Common myeloid progenitor, CD34-positive (primary cell): ENCODE results near the gene CEP290.

Source experiments
- CTCF ChIA-PET: fragments of 350-600 bp; sonication (Branson Sonifier 250); formaldehyde crosslinking; loops from one replicate; lab custom pipeline; 2021; ENCODE audit warnings: antibody characterized with exemption; lab: Charles Lee
- POLR2A ChIA-PET: fragments of 350-600 bp; sonication (Branson Sonifier 250); formaldehyde crosslinking; loops from one replicate; lab custom pipeline; 2021; ENCODE audit warnings: antibody characterized with exemption; lab: Charles Lee
- DNase-seq, 3 donors: peaks; one replicate each; pipeline versions ENCODE4 v3.0.0 to v3.0.0-alpha.2; 2013
- H3K27ac ChIP-seq, 2 experiments: 1 replicate in 1 of 2; 2 replicates in 1 of 2; pipeline ENCODE4 v1.7.0; 2013; ENCODE audit warnings: inconsistent platforms in 2 of 2, low read length in 2 of 2, mild to moderate bottlenecking in 2 of 2, low read depth in 1 of 2, moderate library complexity in 1 of 2; ENCODE audit not compliant: severe bottlenecking in 2 of 2, insufficient read depth in 1 of 2, poor library complexity in 1 of 2
- H3K27me3 ChIP-seq, 5 experiments: replicated peaks in 2 of 5; 1 replicate in 3 of 5; 2 replicates in 2 of 5; pipeline versions ENCODE4 v1.6.1 to v1.7.0; 2013; ENCODE audit warnings: low read length in 4 of 5, mild to moderate bottlenecking in 2 of 5, moderate library complexity in 2 of 5, inconsistent platforms in 1 of 5; ENCODE audit not compliant: insufficient read depth in 5 of 5, control insufficient read depth in 4 of 5
- H3K36me3 ChIP-seq, 4 experiments: 1 replicate in 2 of 4; 2 replicates in 2 of 4; pipeline versions ENCODE4 v1.6.1 to v1.7.0; 2013; ENCODE audit warnings: low read length in 3 of 4, control low read depth in 1 of 4, mild to moderate bottlenecking in 1 of 4; ENCODE audit not compliant: control insufficient read depth in 4 of 4, insufficient read depth in 4 of 4
- H3K4me1 ChIP-seq, 4 experiments: 1 replicate in 3 of 4; 2 replicates in 1 of 4; pipeline versions ENCODE4 v1.6.1 to v1.7.1; 2013; ENCODE audit warnings: low read length in 3 of 4, mild to moderate bottlenecking in 3 of 4, control low read depth in 1 of 4, inconsistent platforms in 1 of 4, moderate library complexity in 1 of 4; ENCODE audit not compliant: control insufficient read depth in 4 of 4, insufficient read depth in 4 of 4; ENCODE audit errors: control extremely low read depth in 1 of 4
- H3K4me3 ChIP-seq, 7 experiments: 1 replicate in 4 of 7; 2 replicates in 3 of 7; pipeline versions ENCODE4 v1.5.1 to v1.7.0; 2013; ENCODE audit warnings: mild to moderate bottlenecking in 7 of 7, low read length in 6 of 7, moderate library complexity in 6 of 7, inconsistent platforms in 2 of 7, low read depth in 2 of 7, control low read depth in 1 of 7; ENCODE audit not compliant: insufficient read depth in 4 of 7, control insufficient read depth in 1 of 7; ENCODE audit errors: extremely low read depth in 1 of 7
- H3K9me3 ChIP-seq, 5 experiments: 1 replicate in 4 of 5; 2 replicates in 1 of 5; pipeline versions ENCODE4 v1.6.1 to v1.7.1; 2013; ENCODE audit warnings: low read length in 4 of 5, mild to moderate bottlenecking in 2 of 5, inconsistent platforms in 1 of 5, low read depth in 1 of 5, moderate library complexity in 1 of 5; ENCODE audit not compliant: control insufficient read depth in 4 of 5, insufficient read depth in 2 of 5; ENCODE audit errors: control extremely low read depth in 1 of 5
- WGBS: methylation state at CpG from one replicate; pipeline ENCODE4 v1.1.5; 2013; ENCODE audit not compliant: insufficient coverage; 5-methylcytosine and 5-hydroxymethylcytosine counted together

CEP290 gene

GRCh38 chr12:88181881-88182280 lies 40.0 kb upstream of the CEP290 start:
- H3K27ac ChIP-seq: no peak overlapping the region
- no peak overlapping the region for H3K4me3 ChIP-seq
- H3K36me3 ChIP-seq: peaks cover 2 to 63% (median 21%) of the 10 kb centered on the region in 4 experiments
- no peaks in the 10 kb centered on the region for H3K4me1 ChIP-seq
- DNase-seq: no peak
- CTCF ChIA-PET: interaction anchor here (0.8 kb wide), 1 partner anchor 9 kb away, joined by 3 read pairs; no protein-coding TSS in a partner anchor
- WGBS: 95% methylated on average over 3 of the region's 3 CpGs
- H3K9me3 ChIP-seq: peaks cover 0 to 7% (median 5%) of the 10 kb centered on the region in 5 experiments
- H3K27me3 ChIP-seq: no peaks in the 10 kb centered on the region
- POLR2A ChIA-PET: no interaction called here

- H3K36me3 ChIP-seq: peaks cover 5 to 71% (median 28%) of the 10 kb centered on the region in 4 experiments
- no peaks in the 10 kb centered on the region for H3K27me3 ChIP-seq
- no peak overlapping the region for H3K4me3 ChIP-seq
- CTCF ChIA-PET: no interaction called here
- no peaks in the 10 kb centered on the region for H3K4me1 ChIP-seq
- DNase-seq: no peak
- H3K27ac ChIP-seq: no peak overlapping the region
- 97% methylated on average over 6 of the region's 6 CpGs for WGBS
- H3K9me3 ChIP-seq: peaks cover 0 to 6% (median 2%) of the 10 kb centered on the region in 5 experiments
- POLR2A ChIA-PET: no interaction called here
Measured at GRCh38 chr12:88179436-88180014, 37.6 kb upstream of the CEP290 start.

GRCh38 chr12:88175544-88175943 lies 33.7 kb upstream of the CEP290 start:
- no peak overlapping the region for H3K4me3 ChIP-seq
- H3K27ac ChIP-seq: no peak overlapping the region
- peaks cover 3 to 43% (median 23%) of the 10 kb centered on the region in 4 experiments for H3K36me3 ChIP-seq
- DNase-seq: no peak
- ChIA-PET POLR2A (no interaction called here), CTCF (interaction anchor here (1.8 kb wide), 1 partner anchor 12 kb away, joined by 4 read pairs; no protein-coding TSS in a partner anchor)
- no peaks in the 10 kb centered on the region for H3K27me3 ChIP-seq
- H3K4me1 ChIP-seq: no peaks in the 10 kb centered on the region
- no peaks in the 10 kb centered on the region for H3K9me3 ChIP-seq
- no CpG with 5 or more reads among the region's 3 CpGs for WGBS

GRCh38 chr12:88172844-88173407 lies 31.0 kb upstream of the CEP290 start:
- no peak for DNase-seq
- H3K27ac ChIP-seq: no peak overlapping the region
- no peak overlapping the region for H3K4me3 ChIP-seq
- ChIA-PET CTCF (interaction anchor here (0.9 kb wide), 1 partner anchor 9 kb away, joined by 3 read pairs; no protein-coding TSS in a partner anchor), POLR2A (no interaction called here)
- no peaks in the 10 kb centered on the region for H3K4me1 ChIP-seq
- no peaks in the 10 kb centered on the region for H3K27me3 ChIP-seq
- H3K36me3 ChIP-seq: peaks cover 3 to 25% (median 20%) of the 10 kb centered on the region in 4 experiments
- no peaks in the 10 kb centered on the region for H3K9me3 ChIP-seq

- H3K27ac ChIP-seq: no peak overlapping the region
- peaks cover 7 to 13% (median 8%) of the 10 kb centered on the region in 4 experiments for H3K36me3 ChIP-seq
- H3K4me1 ChIP-seq: no peaks in the 10 kb centered on the region
- H3K9me3 ChIP-seq: no peaks in the 10 kb centered on the region
- ChIA-PET CTCF (interaction anchor here (0.8 kb wide), 1 partner anchor 12 kb away, joined by 3 read pairs; no protein-coding TSS in a partner anchor), POLR2A (no interaction called here)
- DNase-seq: no peak
- no peak overlapping the region for H3K4me3 ChIP-seq
- no peaks in the 10 kb centered on the region for H3K27me3 ChIP-seq
- 100% methylated on average over 2 of the region's 2 CpGs for WGBS
Measured at GRCh38 chr12:88167384-88167783, 25.5 kb upstream of the CEP290 start.

- Histone ChIP-seq H3K9me3 (no peaks in the 10 kb centered on the region), H3K4me1 (no peaks in the 10 kb centered on the region), H3K27me3 (no peaks in the 10 kb centered on the region), H3K36me3 (peaks cover 7 to 13% (median 8%) of the 10 kb centered on the region in 4 experiments), H3K4me3 (no peak overlapping the region), H3K27ac (no peak overlapping the region)
- ChIA-PET CTCF (no interaction called here), POLR2A (no interaction called here)
- no peak for DNase-seq
- WGBS: no CpG with 5 or more reads among the region's 1 CpG
Measured at GRCh38 chr12:88166179-88166578, 24.3 kb upstream of the CEP290 start.

GRCh38 chr12:88163371-88163770 lies 21.5 kb upstream of the CEP290 start:
- Histone ChIP-seq H3K9me3 (no peaks in the 10 kb centered on the region), H3K4me1 (no peaks in the 10 kb centered on the region), H3K27ac (no peak overlapping the region), H3K36me3 (peaks cover 7 to 13% (median 9%) of the 10 kb centered on the region in 4 experiments), H3K4me3 (no peak overlapping the region), H3K27me3 (no peaks in the 10 kb centered on the region)
- DNase-seq: no peak
- POLR2A ChIA-PET: no interaction called here
- CTCF ChIA-PET: interaction anchor here (1.2 kb wide), 1 partner anchor 12 kb away, joined by 4 read pairs; no protein-coding TSS in a partner anchor
- WGBS: no CpG with 5 or more reads among the region's 2 CpGs
